GM12865 (cell line): ENCODE data around the gene SRSF10.

ENCODE experiments used
- DNase-seq: peaks from one replicate; pipeline ENCODE4 v3.0.0; 2010; ENCODE audit warnings: low read depth
- H3K4me3 ChIP-seq: 2 replicates; pipeline ENCODE4 v1.5.1; 2011; ENCODE audit warnings: mild to moderate bottlenecking, low read depth, low read length, control low read depth
- TF ChIP-seq, protein P1 (sequence below): IDR thresholded peaks from 2 replicates; pipeline ENCODE4 v1.5.1; 2011; ENCODE audit warnings: low read length, control low read depth, low read depth, inconsistent platforms; ENCODE audit not compliant: insufficient read depth; ENCODE audit errors: missing control alignments

SRSF10 gene

DNA sequence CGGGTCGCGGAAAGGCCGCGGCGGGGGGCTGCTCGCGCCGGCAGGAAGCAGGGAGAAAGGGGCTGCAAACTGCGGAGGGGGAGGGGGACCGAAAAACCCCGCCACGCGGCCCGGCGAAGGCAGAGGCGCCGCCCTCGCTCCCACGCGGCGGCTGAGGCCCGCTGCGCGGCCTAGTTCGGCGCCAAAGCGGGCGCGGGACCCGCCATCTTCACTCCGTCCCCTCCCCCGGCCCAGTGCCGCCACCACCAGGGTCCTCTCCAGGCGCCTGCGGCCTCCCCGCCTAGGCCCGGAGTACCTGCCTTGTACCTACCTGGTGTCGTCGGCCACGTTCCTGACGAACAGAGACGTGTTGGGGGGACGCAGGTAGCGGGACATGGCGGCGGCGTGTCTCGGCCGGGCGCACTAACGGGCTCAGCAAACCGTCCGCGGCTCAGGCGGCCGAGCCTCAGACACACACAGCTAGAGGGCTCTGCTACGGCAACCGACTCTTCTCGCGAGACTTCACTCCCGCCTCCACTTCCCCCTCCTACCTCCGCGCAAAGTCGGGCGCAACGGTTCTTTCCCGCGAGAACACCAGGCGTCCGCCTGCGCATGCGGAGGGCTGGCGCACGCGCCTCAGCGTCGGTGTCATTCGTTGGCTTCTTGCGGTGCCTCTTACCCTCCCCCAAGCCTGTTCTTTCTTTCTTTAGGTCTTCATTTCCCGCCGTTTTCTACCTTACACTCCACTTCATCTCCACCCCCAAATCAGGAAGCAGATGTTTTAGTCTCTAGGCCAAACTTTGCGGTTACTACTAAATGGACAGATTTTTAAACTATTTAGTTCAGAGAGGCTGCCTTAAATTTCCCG lies at the start of gene SRSF10:
Gene SRSF10 (minus strand): TSS at position 447 of the 847 bp plus-strand sequence. CDS start 72 bp downstream, at position 375.
- DNase-seq: peak; percentile 100
- TF ChIP-seq, protein P1, sequence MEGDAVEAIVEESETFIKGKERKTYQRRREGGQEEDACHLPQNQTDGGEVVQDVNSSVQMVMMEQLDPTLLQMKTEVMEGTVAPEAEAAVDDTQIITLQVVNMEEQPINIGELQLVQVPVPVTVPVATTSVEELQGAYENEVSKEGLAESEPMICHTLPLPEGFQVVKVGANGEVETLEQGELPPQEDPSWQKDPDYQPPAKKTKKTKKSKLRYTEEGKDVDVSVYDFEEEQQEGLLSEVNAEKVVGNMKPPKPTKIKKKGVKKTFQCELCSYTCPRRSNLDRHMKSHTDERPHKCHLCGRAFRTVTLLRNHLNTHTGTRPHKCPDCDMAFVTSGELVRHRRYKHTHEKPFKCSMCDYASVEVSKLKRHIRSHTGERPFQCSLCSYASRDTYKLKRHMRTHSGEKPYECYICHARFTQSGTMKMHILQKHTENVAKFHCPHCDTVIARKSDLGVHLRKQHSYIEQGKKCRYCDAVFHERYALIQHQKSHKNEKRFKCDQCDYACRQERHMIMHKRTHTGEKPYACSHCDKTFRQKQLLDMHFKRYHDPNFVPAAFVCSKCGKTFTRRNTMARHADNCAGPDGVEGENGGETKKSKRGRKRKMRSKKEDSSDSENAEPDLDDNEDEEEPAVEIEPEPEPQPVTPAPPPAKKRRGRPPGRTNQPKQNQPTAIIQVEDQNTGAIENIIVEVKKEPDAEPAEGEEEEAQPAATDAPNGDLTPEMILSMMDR: peak; percentile 21
- peak within 1 kb of the TSS; percentile 99 for H3K4me3 ChIP-seq

DNA sequence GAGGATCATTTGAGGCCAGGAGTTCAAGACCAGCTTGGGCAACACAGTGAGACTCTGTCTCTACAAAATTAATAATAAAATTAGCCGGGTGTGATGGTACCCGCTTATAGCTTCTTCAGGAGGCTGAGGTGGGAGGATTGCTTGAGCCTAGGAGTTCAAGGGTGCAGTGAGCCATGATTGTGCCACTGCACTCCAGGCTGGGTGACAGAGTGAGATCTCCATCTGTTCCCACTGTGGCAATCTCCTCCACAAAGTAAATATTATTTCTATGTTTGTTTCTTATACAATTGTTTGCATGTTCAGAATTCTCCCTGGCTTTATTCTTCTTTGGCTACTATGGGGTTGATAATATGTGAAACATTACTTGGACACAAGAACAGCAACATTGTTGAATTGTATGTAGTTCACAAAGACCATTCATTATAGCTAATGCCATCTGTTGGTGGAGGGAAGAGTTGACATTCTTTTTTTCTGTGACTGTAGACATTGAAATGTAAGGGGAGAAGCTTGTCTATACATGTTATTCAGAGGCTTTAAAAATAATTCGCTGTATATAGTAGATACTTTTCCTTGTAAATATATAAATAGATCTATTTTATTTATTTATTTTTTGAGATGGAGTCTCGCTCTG lies 47.8 kb upstream of the SRSF10 start:
- TF ChIP-seq, protein P1: peak; percentile 39
- peak; percentile 41 for DNase-seq
- no peak overlapping the region for H3K4me3 ChIP-seq

DNA sequence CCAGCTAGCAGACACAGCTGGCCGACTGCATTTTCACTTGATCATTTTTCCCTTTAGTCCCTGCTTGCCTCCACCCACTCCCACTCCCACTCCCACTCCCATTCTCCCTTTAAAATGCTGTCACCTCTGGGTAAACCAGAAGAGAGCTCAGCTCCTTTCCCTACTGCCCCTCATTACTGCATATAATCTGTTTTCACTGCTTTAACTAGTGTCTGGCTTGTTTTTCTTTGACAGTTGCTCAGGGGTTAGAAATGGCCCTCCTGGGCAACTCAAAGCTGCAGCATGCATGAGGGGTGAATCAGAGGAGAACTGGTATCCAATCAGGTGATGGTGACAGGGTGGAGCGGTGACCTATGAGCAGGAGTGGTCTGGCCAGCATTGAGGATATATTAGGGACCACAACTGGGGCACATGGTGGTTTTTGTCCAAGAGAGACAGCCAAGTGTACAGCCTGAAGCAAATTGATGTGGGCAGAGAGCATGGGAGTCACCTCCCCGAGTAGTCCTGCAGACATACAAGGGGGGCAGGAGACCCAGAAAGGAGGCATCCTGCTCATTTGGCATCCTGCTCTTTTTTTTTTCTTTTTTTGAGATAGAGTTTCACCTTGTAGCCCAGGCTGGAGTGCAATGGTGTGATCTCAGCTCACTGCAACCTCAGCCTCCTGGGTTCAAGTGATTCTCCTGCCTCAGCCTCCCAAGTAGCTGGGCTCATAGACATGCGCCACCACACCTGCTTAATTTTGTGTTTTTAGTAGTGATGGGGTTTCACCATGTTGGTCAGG lies 42.6 kb upstream of the SRSF10 start:
- TF ChIP-seq, protein P1: no peak
- DNase-seq: no peak
- no peak overlapping the region for H3K4me3 ChIP-seq

DNA sequence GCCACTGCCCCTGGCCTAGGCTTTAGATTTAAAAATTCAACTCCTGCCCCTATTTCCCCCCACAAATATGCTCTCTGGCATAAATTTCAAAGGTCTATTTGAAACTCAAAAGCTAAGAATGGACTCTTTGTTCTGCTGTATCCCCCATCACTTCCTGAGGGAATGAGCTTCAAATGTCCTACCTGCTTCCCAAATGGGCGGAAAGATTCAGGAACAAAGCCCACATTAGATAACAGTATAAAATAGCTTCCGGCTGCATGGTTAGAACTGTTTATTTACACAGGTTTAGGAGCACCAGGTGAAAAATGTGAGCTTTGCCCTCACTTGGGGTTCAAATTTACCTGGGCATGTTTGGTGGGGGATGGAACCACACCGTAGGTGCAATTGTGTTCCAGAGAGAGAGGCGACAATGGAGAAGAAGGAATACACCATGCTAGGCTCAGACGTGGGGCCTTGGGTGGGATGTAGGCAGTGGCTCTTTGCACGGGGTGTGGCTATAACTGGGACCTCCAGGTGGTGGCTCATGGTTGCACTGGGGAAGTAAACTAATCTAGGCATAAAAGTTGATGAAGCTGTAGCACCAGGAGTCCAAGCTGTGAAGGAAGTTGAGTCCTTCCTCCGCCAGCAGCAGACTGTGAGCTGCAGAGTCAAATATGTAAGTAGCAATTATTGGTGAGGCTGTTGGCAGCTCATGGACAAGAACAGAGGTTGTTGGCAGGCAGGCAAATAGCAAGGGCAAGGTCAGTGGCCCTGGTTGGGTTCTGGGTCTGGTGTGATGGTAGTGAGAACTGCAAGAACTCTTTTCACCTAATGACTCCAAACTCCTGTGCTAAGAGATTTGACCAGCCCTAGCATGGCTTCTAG lies 41.5 kb upstream of the SRSF10 start:
- no peak for DNase-seq
- TF ChIP-seq, protein P1: no peak
- no peak overlapping the region for H3K4me3 ChIP-seq

DNA sequence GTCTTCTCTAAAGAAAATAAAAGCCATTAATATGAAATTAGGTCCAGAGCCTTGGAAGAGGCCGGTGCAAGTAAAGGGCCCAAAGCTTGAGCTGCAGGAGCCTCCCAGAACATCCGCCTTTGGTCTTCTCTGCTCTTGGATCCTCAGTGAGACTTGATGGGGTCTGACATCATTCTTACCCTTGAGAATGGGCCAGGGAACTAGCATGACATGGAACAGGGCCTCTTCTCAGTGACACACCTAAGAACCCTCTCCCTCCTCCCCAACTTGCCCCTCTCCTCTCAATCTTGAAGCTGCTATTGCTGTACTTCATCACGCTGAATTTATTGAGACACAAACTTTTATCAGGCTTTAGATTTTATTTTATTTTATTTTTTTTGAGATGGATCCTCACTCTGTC lies 40.3 kb upstream of the SRSF10 start:
- TF ChIP-seq, protein P1: no peak
- no peak for DNase-seq
- no peak overlapping the region for H3K4me3 ChIP-seq

DNA sequence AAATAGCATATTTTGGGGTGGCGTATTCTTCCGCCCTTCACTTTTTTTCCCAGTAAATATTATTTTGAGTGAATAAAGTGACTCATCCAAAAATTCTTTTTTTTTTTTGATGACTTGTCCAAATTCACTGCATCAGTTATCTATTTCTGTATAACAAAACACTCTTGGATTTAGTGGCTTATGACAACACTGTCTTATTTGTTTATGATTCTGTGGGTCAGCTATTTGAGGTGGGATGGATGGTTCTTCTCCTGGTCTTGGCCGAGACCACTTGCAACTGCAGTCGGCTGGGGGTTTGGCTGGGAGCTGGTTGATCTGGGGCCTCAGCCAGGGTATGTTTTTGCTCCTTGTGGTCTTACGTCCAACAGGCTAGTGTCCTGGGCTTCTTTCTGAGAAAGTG lies 39.9 kb upstream of the SRSF10 start:
- no peak overlapping the region for H3K4me3 ChIP-seq
- no peak for DNase-seq
- TF ChIP-seq, protein P1: no peak
